ENCODE results near the gene ZDHHC11B.

The ZDHHC11B gene

GRCh38 chr5:671459-672328 is 112.8 kb downstream of the ZDHHC11B start:
- no peak for DNase-seq

DNA sequence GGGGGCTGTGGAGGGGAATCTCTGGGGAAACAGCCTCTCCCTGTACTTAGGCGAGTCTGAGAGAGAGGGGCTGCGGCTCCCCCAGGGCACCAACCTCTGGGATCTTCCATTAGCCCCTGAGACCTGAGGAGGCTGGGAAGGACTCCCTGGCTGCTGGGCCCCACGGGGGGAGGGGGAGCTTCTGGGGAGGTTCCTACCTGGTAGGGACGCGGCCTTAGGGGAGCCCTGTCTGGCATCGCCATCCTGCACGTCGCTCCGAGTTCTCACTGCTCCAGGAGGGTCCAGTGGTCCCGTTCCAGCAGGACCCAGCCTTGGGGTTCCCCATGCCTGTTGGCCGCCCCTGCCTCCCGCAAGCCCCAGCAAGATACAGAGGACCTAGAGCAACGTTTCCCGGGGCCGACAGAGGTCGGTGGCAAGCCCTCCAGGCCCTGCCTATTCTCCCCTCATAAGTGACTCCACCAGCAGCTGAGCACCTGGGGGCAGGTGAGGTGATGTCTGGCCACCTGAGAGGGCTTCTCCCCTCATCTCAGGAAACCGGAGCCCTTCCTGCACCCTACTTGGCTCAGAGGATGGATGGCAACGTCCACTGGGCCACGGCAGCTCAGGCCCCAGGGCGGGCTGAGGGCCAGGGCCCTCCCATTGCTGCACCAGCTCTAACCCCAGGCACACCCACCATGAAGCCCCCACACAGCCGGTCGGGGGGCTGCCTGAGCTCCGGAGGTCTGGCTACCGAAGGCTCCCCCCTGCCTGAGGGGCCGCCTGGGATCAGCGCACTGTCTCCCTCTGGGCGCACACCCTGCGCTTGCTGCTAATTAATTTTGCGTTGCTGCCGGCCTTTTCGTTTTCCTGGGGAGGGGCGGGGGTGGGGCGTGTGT is 113.9 kb downstream of the ZDHHC11B start:
- no peak for DNase-seq

- no peak for DNase-seq
These were observed 114.6 kb downstream of the ZDHHC11B start for GRCh38 chr5:669842-670395.

GRCh38 chr5:669111-669841 is 115.3 kb downstream of the ZDHHC11B start:
- no peak for DNase-seq

DNA sequence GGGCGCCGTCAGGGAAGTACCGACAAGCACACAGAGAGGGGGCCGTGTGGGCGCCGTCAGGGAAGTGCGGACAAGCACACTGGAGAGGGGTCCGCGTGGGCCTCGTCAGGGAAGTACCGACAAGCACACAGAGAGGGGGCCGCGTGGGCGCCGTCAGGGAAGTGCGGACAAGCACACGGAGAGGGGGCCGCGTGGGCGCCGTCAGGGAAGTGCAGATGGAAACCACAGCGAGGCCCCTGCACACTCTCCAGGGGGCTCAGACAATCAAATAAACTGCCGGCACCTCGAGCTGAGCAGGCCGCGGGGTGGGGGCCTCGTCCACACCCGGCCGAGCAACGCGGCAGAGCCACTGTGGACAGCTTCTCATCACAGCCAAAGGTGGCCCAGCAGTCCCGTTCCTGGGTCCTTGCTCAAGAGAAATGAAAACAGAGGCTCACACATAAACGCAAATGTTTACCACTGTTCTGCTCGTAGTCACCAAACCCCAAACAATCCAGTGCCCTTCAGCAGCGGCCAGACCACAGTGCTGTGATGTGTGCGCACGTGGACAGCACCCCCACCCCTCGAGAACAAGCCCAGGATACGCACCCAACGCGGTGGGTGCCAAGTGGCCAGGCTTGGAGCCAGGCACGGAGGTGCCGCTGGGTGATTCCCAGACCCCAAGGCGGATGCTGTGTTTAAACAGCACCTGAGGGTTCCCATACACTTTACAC is 116.1 kb downstream of the ZDHHC11B start:
- DNase-seq: no peak

DNA sequence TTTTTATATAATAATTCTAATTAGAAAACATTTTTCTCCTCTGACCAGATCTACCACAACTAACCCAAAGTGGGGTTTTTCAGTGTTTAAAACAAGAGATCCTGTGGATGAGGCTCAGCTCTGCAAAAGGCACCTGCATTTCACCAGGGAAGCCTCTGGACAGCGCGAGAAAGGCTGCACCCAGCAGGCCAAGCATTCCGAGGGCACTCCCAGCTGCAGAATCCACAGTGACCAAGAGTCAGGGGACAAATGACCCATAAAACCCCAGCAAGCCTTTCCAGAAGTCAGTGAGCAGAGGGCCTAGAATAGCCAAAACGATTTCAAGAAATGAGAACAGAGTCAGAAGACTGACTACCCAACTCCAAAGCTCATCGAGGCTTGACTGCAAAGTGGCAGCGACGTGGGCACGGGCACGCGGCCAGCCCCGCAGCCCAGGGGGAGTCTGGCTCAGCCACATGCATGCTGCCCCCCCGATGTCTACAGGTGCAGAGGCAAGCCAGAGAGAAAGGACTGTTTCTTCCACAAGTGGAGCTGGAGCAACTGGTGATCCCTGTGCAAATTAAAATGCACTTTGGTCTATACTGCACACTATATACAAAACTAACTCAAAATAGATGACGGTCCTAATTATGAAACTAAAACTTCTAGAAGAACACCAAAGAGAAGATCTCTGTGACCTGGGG is 117.6 kb downstream of the ZDHHC11B start:
- no peak for DNase-seq

- DNase-seq: no peak
These were observed 118.4 kb downstream of the ZDHHC11B start for GRCh38 chr5:665956-666711.

- DNase-seq: no peak
These were observed 119.0 kb downstream of the ZDHHC11B start for GRCh38 chr5:665541-665955.

- DNase-seq: no peak
These were observed 119.6 kb downstream of the ZDHHC11B start for GRCh38 chr5:664994-665360.

DNA sequence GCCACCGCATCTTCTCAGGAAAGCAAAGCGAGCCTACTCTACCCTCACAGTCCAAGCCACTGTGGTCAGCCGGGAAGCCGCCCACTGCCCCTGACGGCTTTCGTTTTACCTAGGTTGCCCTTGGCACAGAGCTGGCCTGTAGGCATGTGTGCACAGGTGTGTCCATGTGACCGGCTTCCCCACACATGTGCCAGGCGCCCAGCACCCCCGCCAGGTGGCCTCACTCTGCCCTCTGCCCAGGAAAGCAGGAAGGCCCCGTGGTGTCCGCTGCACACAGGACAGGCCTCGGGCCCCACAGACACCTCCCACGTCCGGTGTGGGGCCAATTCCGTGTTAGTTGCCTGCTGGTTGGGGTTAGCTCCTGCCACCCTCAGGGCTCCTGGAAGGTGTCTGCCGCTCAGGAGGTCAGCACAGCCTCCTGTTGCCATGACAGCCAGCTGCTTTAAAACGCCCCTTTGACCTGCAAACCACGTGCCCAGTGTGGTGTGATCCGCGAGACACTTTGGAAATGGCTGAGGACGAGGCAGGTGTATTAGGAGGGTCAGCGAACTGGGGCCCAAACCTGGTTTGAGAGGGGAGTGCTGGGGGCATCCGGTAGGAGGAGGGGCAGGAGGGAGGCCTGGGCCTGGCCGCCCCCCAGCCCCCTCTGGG is 120.1 kb downstream of the ZDHHC11B start:
- DNase-seq: no peak

GRCh38 chr5:663436-664342 is 120.8 kb downstream of the ZDHHC11B start:
- no peak for DNase-seq

- DNase-seq: no peak
These were observed 121.6 kb downstream of the ZDHHC11B start for GRCh38 chr5:662751-663435.

DNA sequence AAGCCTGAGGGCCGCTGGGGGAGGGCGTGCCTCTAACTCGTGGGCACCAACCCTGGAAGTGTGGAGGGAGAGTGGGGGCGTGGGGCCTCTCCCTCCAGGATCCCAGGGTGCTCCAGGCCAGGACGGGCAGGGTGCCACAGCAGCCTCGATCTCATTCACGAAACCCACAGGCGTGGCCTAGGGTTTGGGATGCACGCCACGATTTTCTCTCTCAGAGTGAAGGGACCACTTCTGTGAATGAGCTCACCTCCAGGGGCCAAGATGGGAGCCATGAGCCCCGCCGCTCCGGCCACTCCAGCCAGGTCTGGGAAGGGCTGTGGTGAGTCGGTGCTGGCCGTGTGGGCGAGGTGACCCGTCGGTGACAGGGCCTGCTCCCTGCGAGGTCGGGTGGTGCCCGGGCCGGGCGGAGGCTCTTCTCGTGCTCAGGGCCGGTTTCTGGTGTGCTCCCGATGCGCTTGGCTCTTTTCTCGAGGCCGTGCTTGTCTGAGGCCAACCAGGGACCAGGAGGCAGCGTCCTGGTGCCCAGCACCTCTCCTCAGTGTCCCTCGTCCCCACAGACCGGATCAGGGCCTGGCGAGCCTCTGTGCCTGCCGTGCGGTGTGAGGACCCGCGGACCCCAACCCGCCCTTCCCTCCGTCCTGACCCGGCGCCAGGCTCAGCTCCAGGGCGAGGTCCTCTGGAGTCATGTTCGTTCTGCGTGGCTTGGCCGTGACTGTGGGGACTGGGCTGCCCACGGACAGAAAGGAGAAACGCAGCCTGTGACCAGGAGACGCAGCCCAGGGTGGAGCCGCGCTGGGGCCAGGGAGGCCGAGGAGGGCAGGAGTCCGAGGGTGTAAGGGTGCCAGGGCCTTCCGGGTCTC is 122.4 kb downstream of the ZDHHC11B start:
- DNase-seq: no peak

- DNase-seq: no peak
These were observed 124.0 kb downstream of the ZDHHC11B start for GRCh38 chr5:660491-661030.
